NCI-H2227 (cell line): ENCODE data around the gene ARHGAP29.

ENCODE experiments used
- DNase-seq: peaks from one replicate; lab custom pipeline; 2025; ENCODE audit not compliant: unreplicated experiment; lab: John Stamatoyannopoulos, UW

Gene ARHGAP29

GRCh38 chr1:94265906-94266305, 28.5 kb upstream of the ARHGAP29 start:
- no peak for DNase-seq

- DNase-seq: no peak
These were observed 27.6 kb upstream of the ARHGAP29 start for GRCh38 chr1:94265011-94265422.

DNA sequence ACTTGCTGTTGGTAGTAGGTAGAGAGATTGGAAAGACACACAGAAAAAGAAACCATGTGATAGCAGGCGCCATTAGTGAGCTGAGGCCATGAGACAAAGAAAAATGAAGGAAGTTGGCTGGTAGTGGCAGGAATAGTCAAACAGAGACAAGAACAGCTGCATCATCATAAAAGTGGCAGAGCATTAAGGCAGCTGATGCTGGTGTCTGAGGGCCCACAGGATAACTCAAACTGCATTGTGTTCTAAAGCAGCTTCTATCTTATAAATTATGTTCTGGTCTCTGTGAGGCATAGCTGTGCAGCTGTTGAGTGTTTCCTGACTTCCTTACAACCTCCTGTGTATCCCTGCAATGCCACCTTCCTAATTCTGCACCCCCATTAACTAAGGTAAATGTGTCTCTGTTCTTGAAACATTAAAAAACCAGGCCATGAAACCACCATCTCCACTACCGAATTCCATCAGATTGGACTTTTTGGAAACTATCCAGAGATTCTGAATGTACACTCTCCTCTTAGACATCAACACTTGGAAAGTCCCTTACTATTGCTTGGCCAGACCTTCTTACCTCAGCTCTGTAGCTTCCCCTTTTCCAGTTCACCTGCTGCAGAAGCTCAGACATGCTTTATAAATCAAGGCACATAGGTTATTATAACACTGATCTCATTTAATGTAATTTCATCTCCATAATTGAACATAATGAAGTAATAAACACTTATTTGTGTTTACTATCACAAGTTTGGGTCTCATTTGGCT, 23.4 kb upstream of the ARHGAP29 start:
- no peak for DNase-seq

- DNase-seq: no peak
These were observed 22.4 kb upstream of the ARHGAP29 start for GRCh38 chr1:94259635-94260289.

DNA sequence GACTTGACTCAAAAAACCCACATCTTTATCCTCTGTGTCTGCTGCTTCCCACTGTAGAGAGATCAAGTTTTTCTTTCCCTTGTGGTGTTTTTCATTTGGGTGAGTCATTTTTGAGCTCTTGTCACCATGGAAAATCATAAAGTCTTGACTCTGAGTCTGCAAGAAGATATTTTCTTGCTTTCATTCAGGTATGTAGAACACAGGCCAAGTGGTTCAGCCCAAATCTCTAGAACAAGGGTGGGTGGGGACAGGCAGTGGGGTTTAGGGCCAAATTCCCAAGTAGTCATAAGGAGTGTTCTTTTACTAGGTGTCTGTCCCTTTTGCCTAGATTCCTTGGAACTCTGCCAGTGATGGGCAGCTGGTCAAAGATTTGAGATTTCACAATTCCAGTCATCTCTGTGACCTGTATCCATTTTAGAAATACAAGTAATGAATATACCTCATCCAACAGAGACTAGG, 21.5 kb upstream of the ARHGAP29 start:
- DNase-seq: no peak

GRCh38 chr1:94257444-94257843, 20.1 kb upstream of the ARHGAP29 start:
- no peak for DNase-seq

DNA sequence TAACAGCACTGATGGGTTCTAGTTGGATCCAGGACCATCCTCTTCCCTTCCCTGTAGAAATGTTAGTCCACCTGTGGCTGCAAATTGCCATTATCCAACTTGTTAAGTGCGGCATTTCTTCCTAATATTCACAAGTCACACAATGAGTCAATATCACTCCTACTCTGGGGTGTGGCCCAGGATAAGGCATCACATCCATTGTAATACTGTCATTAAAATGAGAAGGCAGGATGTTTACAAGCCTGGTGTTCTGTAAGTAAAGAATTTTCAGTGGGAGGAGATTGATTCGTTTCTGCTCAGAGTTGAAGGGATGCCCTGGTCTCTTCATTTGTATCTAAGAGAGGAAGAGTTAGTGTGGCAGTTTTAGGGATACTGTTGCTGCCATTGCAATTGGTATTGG, 18.1 kb upstream of the ARHGAP29 start:
- DNase-seq: no peak

GRCh38 chr1:94254073-94254810, 16.9 kb upstream of the ARHGAP29 start:
- no peak for DNase-seq

- no peak for DNase-seq
These were observed 16.2 kb upstream of the ARHGAP29 start for GRCh38 chr1:94253456-94254017.

GRCh38 chr1:94250341-94250740, 13.0 kb upstream of the ARHGAP29 start:
- DNase-seq: no peak

DNA sequence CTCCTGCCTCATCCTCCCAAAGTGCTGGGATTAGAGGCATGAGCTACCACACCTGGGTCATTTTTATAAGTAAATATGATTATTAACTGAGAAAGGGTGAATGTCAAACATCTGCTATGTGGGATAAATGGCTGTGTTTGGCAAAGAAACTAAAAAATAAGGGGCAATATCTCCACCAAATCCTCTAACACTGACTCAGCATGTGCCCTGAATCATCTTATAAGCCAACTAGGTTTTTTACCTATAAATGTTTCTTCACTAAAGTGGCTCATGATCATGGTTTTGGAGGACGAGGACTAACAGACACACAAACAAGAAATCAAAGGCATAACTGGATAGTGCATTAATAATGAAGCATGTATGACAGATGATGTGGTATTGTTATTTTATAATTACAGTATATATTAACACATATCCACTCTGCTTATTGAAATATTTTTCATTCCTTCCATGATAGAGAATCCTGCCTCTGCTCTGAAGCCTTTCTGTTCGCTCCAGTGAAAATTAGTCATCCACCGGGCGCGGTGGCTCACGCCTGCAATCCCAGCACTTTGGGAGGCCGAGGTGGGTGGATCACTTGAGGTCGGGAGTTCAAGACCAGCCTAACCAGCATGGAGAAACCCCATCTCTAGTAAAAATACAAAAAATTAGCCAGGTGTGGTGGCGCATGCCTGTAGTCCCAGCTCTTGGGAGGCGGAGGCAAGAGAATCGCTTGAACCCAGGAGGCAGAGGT, 11.7 kb upstream of the ARHGAP29 start:
- no peak for DNase-seq

GRCh38 chr1:94247138-94248094, 10.0 kb upstream of the ARHGAP29 start:
- DNase-seq: peak; percentile 74

- DNase-seq: peak; percentile 9
These were observed 9.3 kb upstream of the ARHGAP29 start for GRCh38 chr1:94246692-94247137.

- DNase-seq: no peak
These were observed 8.5 kb upstream of the ARHGAP29 start for GRCh38 chr1:94245747-94246438.

DNA sequence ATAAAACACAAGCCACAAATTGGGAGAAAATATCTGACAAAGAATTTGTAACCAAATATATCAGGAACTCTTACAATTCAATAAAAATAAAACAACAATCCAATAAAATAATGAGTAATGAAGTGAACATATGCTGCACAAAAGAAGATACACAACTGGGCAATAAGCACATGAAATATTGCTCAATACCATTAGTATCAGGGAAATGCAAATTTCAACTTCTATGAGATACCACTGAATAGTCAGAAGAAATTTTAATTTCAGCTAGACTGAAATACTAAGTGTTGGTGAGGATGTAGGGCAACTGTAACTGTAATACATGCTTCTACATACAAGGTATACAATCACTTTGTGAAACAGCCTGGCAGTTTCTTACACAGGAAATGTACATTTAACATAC, 7.4 kb upstream of the ARHGAP29 start:
- no peak for DNase-seq

GRCh38 chr1:94243665-94244064, 6.3 kb upstream of the ARHGAP29 start:
- no peak for DNase-seq

GRCh38 chr1:94240822-94241221, 3.4 kb upstream of the ARHGAP29 start:
- peak; percentile 66 for DNase-seq

GRCh38 chr1:94239796-94240195, 2.4 kb upstream of the ARHGAP29 start:
- no peak for DNase-seq

GRCh38 chr1:94239051-94239450, 1.7 kb upstream of the ARHGAP29 start:
- no peak for DNase-seq
